GM19324 (cell line): Measurements from ENCODE around the gene SPATC1L.

ENCODE experiments used
- ATAC-seq: cut with Tn5 transposase; IDR thresholded peaks from one replicate; pipeline ENCODE4 v1.9.1; 2021; ENCODE audit warnings: mild to moderate bottlenecking, moderate library complexity; ENCODE audit not compliant: unreplicated experiment, low FRiP score

Gene SPATC1L

GRCh38 chr21:46215436-46216131 lies 31.3 kb upstream of the SPATC1L start:
- no peak for ATAC-seq

- ATAC-seq, result no peak
Measured at GRCh38 chr21:46214478-46215340, 30.4 kb upstream of the SPATC1L start.

- ATAC-seq, result no peak
Measured at GRCh38 chr21:46213620-46214286, 29.5 kb upstream of the SPATC1L start.

GRCh38 chr21:46212721-46213484 lies 28.6 kb upstream of the SPATC1L start:
- no peak for ATAC-seq

- no peak for ATAC-seq
Measured at GRCh38 chr21:46211786-46212720, 27.8 kb upstream of the SPATC1L start.

GRCh38 chr21:46211376-46211775 lies 27.1 kb upstream of the SPATC1L start:
- ATAC-seq, result no peak

- no peak for ATAC-seq
Measured at GRCh38 chr21:46210378-46211136, 26.3 kb upstream of the SPATC1L start.

- ATAC-seq, result no peak
Measured at GRCh38 chr21:46208761-46209721, 24.8 kb upstream of the SPATC1L start.

- no peak for ATAC-seq
Measured at GRCh38 chr21:46207920-46208591, 23.8 kb upstream of the SPATC1L start.

- no peak for ATAC-seq
Measured at GRCh38 chr21:46207006-46207919, 23.0 kb upstream of the SPATC1L start.

- ATAC-seq, result no peak
Measured at GRCh38 chr21:46206163-46207005, 22.1 kb upstream of the SPATC1L start.

- ATAC-seq, result no peak
Measured at GRCh38 chr21:46205766-46206162, 21.5 kb upstream of the SPATC1L start.

- ATAC-seq, result no peak
Measured at GRCh38 chr21:46205166-46205565, 20.9 kb upstream of the SPATC1L start.

- ATAC-seq, result no peak
Measured at GRCh38 chr21:46203203-46203600, 18.9 kb upstream of the SPATC1L start.

- ATAC-seq, result no peak
Measured at GRCh38 chr21:46202592-46203202, 18.4 kb upstream of the SPATC1L start.
